ENCODE results near the gene INTS13. TPM values are rescaled to one million over a fixed set of nuclear protein-coding genes. Genes with fewer than 3 reads are reported as not detected.
"Not testable (repeated sequence)": the region's sequence is repeated elsewhere in the genome, so short reads cannot be mapped to it uniquely, and the experiment has no call there.

INTS13 gene
- total and polyA plus RNA-seq, 12 donors: 22.7 to 67.9 (median 38.1) TPM

GRCh38 chr12:26966842-26967241, 29.1 kb upstream of the INTS13 start:
- TF ChIP-seq POLR2A (IDR thresholded peaks at IDR 0.05) (no peak), CTCF (IDR thresholded peaks at IDR 0.05) (no peak)
- Histone ChIP-seq H3K4me1 (replicated peaks in 1 of 2) (no peaks in the 10 kb centered on the region), H3K36me3 (replicated peaks in 1 of 2) (peaks cover 0 to 36% of the 10 kb centered on the region in 2 donors), H3K4me3 (no peak overlapping the region), H3K9me3 (replicated peaks in 1 of 3) (no peaks in the 10 kb centered on the region), H3K27ac (no peak overlapping the region), H3K27me3 (no peaks in the 10 kb centered on the region)
- WGBS, 4 donors: 86 to 96% (median 91%) methylated on average over 3 of the region's 3 CpGs
- DNase-seq: no peak
- intact Hi-C loops (cut with DNase I): no loop called here

DNA sequence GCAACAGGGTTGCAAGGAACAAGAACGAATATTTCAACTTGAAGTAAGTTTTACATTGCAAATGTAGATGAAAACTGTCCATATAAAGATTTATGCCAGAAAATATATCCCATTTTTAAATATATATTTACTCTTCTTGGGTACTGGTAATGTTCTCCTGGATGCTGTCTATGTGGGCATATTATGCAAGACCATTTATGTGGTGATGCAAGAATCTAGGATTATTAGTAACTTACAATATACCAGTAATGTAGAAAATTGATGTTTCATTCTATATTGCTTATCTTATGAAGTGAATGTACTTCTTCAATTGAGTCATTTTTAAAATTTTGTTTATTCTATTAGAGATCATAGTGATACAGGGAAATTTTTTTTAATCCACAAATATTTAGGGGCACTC, 25.6 kb upstream of the INTS13 start:
- intact Hi-C loops (cut with DNase I): no loop called here
- Histone ChIP-seq H3K4me1 (replicated peaks in 1 of 2) (no peaks in the 10 kb centered on the region), H3K36me3 (replicated peaks in 1 of 2) (peaks cover 0 to 50% of the 10 kb centered on the region in 2 donors), H3K27me3 (no peaks in the 10 kb centered on the region), H3K9me3 (replicated peaks in 1 of 3) (no peaks in the 10 kb centered on the region), H3K27ac (no peak overlapping the region), H3K4me3 (no peak overlapping the region)
- 80 to 100% (median 95%) methylated on average over 1 of the region's 1 CpG for WGBS, 4 donors
- DNase-seq: no peak
- TF ChIP-seq POLR2A (IDR thresholded peaks at IDR 0.05): no peak

DNA sequence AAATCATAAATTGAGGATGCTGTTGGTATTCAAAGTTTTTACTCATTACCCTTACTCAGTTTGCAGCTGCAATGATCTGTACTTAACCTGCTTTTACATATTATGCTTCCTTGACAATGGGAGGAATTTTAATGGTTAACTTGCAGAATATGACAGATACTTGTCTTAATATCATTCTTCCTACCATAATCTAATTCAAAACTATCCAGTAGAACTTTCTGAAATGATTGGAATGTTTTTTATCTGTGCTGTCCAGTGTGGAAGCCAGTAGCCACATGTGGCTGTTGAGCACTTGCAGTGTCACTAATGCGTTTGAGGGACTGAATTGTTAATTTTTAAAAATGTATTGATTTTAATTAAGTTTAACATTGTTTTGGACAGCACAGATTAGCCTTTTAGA, 24.0 kb upstream of the INTS13 start:
- Histone ChIP-seq H3K36me3 (replicated peaks in 1 of 2) (peaks cover 0 to 61% of the 10 kb centered on the region in 2 donors), H3K27ac (no peak overlapping the region), H3K27me3 (no peaks in the 10 kb centered on the region), H3K9me3 (replicated peaks in 1 of 3) (no peaks in the 10 kb centered on the region), H3K4me3 (no peak overlapping the region), H3K4me1 (replicated peaks in 1 of 2) (no peaks in the 10 kb centered on the region)
- WGBS, 4 donors: 80 to 90% (median 89%) methylated on average over 1 of the region's 1 CpG
- TF ChIP-seq CTCF (IDR thresholded peaks at IDR 0.05): no peak
- no peak for TF ChIP-seq POLR2A (IDR thresholded peaks at IDR 0.05)
- intact Hi-C loops (cut with DNase I): no loop called here
- DNase-seq: no peak

DNA sequence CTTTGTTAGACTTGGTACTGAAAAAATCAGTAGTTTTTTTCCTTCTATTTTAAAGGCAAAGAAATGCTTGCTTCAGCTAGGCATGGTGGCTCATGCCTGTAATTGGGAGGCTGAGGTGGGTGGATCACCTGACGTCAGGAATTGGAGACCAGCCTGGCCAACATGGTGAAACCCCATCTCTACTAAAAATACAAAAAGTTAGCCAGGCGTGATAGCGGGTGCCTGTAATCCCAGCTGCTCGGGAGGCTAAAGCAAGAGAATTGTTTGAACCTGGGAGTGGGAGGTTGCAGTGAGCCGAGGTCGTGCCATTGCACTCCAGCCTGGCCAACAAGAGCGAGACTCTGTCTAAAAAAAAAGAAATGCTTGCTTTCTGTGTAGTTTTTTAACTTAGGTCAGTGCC, 23.6 kb upstream of the INTS13 start:
- H3K4me1 ChIP-seq (replicated peaks in 1 of 2); DNase-seq; H3K27me3 ChIP-seq; intact Hi-C loops (cut with DNase I); H3K4me3 ChIP-seq; H3K9me3 ChIP-seq (replicated peaks in 1 of 3); H3K27ac ChIP-seq: not testable (repeated sequence)
- peaks cover 0 to 61% of the 10 kb centered on the region in 2 donors for H3K36me3 ChIP-seq (replicated peaks in 1 of 2)
- WGBS, 4 donors: 93 to 96% (median 95%) methylated on average over 7 of the region's 7 CpGs

- TF ChIP-seq CTCF (IDR thresholded peaks at IDR 0.05) (no peak), POLR2A (IDR thresholded peaks at IDR 0.05) (no peak)
- H3K4me1 ChIP-seq (replicated peaks in 1 of 2): peaks cover 6 to 25% of the 10 kb centered on the region in 2 donors
- intact Hi-C loops (cut with DNase I): no loop called here
- 62 to 76% (median 73%) methylated on average over 4 of the region's 4 CpGs for WGBS, 4 donors
- DNase-seq: no peak
- H3K4me3 ChIP-seq: peak overlapping the region in 1 of 4 donors; percentile 7
- H3K36me3 ChIP-seq (replicated peaks in 1 of 2): peaks cover 0 to 26% of the 10 kb centered on the region in 2 donors
- H3K9me3 ChIP-seq (replicated peaks in 1 of 3): peaks cover 0 to under 1% (median 0%) of the 10 kb centered on the region in 3 donors
- H3K27ac ChIP-seq: peak overlapping the region in 2 of 5 donors; percentile 42 to 64
- no peaks in the 10 kb centered on the region for H3K27me3 ChIP-seq
Observed at GRCh38 chr12:26954027-26954426, 16.2 kb upstream of the INTS13 start.
